Measurements from ENCODE around the gene NELFCD.
A peak's percentile ranks its signal among the peaks of the same experiment; 100 is the strongest.

NELFCD gene

DNA sequence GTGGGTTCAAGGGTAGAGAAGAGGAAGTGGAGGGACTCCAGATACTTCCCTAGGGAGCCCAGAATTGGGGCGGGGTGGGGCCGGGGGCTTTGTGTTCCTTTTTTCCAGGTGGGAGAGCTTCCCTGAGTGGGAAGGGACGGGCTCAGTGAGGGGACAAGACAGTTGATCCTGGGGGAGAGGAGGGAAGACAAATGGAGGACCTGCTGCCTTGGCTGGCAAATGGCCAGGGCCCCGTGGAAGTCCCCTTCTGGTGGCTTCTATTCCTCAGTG is 23.4 kb downstream of the NELFCD start:
- H4K20me1 ChIP-seq (ENCODE audit: low read depth, low read length): 0 out of 2 replicates have a peak, but pooled peaks cover 3% of the 10 kb centered on the region
- peaks cover 32% of the 10 kb centered on the region for H3K79me2 ChIP-seq (ENCODE audit: insufficient read depth, low read length)
- H3K4me2 ChIP-seq (ENCODE audit: low read depth, low read length, poor library complexity, severe bottlenecking): peak overlapping the region; percentile 86
- peak overlapping the region; percentile 86 for H3K27ac ChIP-seq (ENCODE audit: low read depth, low read length)
- peak overlapping the region; percentile 91 for H3K9ac ChIP-seq (ENCODE audit: low read length)
- H3K4me3 ChIP-seq (ENCODE audit: insufficient read depth, low read length, poor library complexity, severe bottlenecking): peak overlapping the region; percentile 74
- no peaks in the 10 kb centered on the region for H3K27me3 ChIP-seq (ENCODE audit: low read length)
- H3F3A ChIP-seq (ENCODE audit: insufficient read depth): peaks cover 12% of the 10 kb centered on the region
- no peaks in the 10 kb centered on the region for H3K36me3 ChIP-seq (ENCODE audit: low read length)
- no peaks in the 10 kb centered on the region for H3K9me2 ChIP-seq (replicated peaks; ENCODE audit: insufficient read depth, low read length)
- TF ChIP-seq EZH2phosphoT487 (conservative IDR thresholded peaks at IDR 0.05; ENCODE audit: low read length) (no peak), CTCF (IDR thresholded peaks at IDR 0.05; ENCODE audit: insufficient read depth, low read length, poor library complexity, severe bottlenecking) (no peak)
- no peak overlapping the region for H2AFZ ChIP-seq (ENCODE audit: low read depth, low read length, severe bottlenecking)
- no peaks in the 10 kb centered on the region for H3K9me3 ChIP-seq (ENCODE audit: insufficient read depth, low read length)

- H3F3A ChIP-seq (ENCODE audit: insufficient read depth): peaks cover 12% of the 10 kb centered on the region
- H3K27ac ChIP-seq (ENCODE audit: low read depth, low read length): peak overlapping the region; percentile 86
- no peak for TF ChIP-seq CTCF (IDR thresholded peaks at IDR 0.05; ENCODE audit: insufficient read depth, low read length, poor library complexity, severe bottlenecking)
- no peaks in the 10 kb centered on the region for H3K9me2 ChIP-seq (replicated peaks; ENCODE audit: insufficient read depth, low read length)
- no peak overlapping the region for H2AFZ ChIP-seq (ENCODE audit: low read depth, low read length, severe bottlenecking)
- H3K4me2 ChIP-seq (ENCODE audit: low read depth, low read length, poor library complexity, severe bottlenecking): peak overlapping the region; percentile 86
- no peaks in the 10 kb centered on the region for H3K36me3 ChIP-seq (ENCODE audit: low read length)
- H3K27me3 ChIP-seq (ENCODE audit: low read length): no peaks in the 10 kb centered on the region
- H4K20me1 ChIP-seq (ENCODE audit: low read depth, low read length): 0 out of 2 replicates have a peak, but pooled peaks cover 3% of the 10 kb centered on the region
- H3K79me2 ChIP-seq (ENCODE audit: insufficient read depth, low read length): peaks cover 32% of the 10 kb centered on the region
- peak overlapping the region; percentile 74 for H3K4me3 ChIP-seq (ENCODE audit: insufficient read depth, low read length, poor library complexity, severe bottlenecking)
- H3K9ac ChIP-seq (ENCODE audit: low read length): peak overlapping the region; percentile 91
- H3K9me3 ChIP-seq (ENCODE audit: insufficient read depth, low read length): no peaks in the 10 kb centered on the region
These were observed 23.9 kb downstream of the NELFCD start for GRCh38 chr20:59004763-59005522.

DNA sequence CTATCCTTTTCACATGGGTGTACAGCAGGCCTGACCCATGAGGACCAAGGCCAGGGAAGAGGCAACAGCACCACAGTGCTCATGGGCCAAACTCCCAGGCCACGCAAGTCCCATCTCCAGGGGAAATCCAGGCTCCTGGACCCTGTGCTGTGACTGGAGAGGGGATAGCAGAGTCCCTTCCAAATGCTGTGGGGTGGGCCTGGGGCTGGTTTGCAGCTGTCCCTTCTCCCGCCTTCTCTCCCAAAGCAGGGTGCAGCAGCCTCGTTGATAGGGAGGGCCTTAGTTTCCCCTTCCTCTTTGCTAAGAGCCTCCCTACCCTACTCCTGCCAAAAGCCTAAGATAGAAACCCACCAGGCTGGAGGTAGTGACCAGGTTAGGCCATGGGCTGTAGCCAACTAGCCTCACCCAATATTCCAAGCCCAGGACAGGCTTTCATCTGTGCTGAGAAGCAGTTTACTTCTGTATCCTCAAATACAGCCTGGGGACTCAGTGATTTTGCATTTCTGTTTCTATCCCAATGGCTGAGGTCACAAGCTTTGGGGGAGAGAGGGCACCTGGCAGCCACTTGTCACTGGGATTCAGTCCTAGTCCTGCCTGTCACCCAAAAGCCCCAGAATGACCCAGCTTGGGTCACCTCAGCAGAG is 24.6 kb downstream of the NELFCD start:
- Histone ChIP-seq H4K20me1 (ENCODE audit: low read depth, low read length) (0 out of 2 replicates have a peak, but pooled peaks cover 3% of the 10 kb centered on the region), H3K9me3 (ENCODE audit: insufficient read depth, low read length) (no peaks in the 10 kb centered on the region), H3K4me2 (ENCODE audit: low read depth, low read length, poor library complexity, severe bottlenecking) (peak overlapping the region; percentile 86), H3K4me3 (ENCODE audit: insufficient read depth, low read length, poor library complexity, severe bottlenecking) (peak overlapping the region; percentile 74), H3K27me3 (ENCODE audit: low read length) (no peaks in the 10 kb centered on the region), H3K9me2 (replicated peaks; ENCODE audit: insufficient read depth, low read length) (no peaks in the 10 kb centered on the region), H3K79me2 (ENCODE audit: insufficient read depth, low read length) (peaks cover 32% of the 10 kb centered on the region), H3K36me3 (ENCODE audit: low read length) (no peaks in the 10 kb centered on the region), H3K9ac (ENCODE audit: low read length) (peak overlapping the region; percentile 91), H2AFZ (ENCODE audit: low read depth, low read length, severe bottlenecking) (no peak overlapping the region), H3K27ac (ENCODE audit: low read depth, low read length) (peak overlapping the region; percentile 86), H3F3A (ENCODE audit: insufficient read depth) (peaks cover 12% of the 10 kb centered on the region)
- TF ChIP-seq CTCF (IDR thresholded peaks at IDR 0.05; ENCODE audit: insufficient read depth, low read length, poor library complexity, severe bottlenecking): no peak
- TF ChIP-seq EZH2phosphoT487 (conservative IDR thresholded peaks at IDR 0.05; ENCODE audit: low read length): no peak

Measured in SU-DHL-6 (cell line).